ENCODE results near the gene STUM.
"Not testable (repeated sequence)": the region's sequence is repeated elsewhere in the genome, so short reads cannot be mapped to it uniquely, and the experiment has no call there.

The STUM gene

GRCh38 chr1:226628612-226629155 is 80.1 kb downstream of the STUM start:
- DNase-seq = no peak

GRCh38 chr1:226629210-226629895 is 80.8 kb downstream of the STUM start:
- no peak for DNase-seq

- DNase-seq = no peak
Measured at GRCh38 chr1:226629896-226630550, 81.5 kb downstream of the STUM start.

- DNase-seq = no peak
Measured at GRCh38 chr1:226630592-226630991, 82.0 kb downstream of the STUM start.

- no peak for DNase-seq
Measured at GRCh38 chr1:226631229-226632000, 82.9 kb downstream of the STUM start.

DNA sequence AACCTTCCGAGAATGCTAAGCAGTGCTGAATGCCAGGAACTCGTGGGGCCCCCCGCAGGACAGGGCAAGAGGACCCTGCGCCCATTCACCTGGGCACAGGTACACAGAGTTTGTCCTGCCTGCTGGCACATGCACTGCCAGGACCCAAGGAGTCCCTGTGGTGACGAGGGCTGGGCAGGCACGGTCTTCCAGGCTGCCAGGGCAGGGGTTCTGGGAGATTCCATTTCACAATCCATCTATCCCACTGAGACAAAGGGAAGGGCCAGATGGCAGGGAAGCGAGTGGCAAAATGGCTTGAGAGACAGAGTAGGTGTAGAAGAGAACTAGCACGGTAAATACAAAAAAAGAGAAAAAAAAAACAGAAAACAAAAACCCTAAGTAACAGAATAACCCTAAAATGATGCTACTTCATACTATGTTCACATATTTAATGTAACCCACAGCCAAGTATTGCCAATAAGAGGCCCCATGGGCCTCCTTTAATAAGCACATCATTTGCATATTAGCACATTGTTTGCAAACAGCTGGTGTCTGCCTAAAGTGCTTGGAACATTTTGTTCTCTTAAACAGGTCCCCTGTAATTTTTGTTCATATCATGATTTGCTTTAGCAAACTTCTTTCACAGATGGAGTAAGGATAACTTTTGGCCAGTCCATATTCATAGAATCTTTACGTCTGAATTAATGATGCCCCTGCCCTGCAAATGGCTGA is 83.8 kb downstream of the STUM start:
- DNase-seq = no peak

DNA sequence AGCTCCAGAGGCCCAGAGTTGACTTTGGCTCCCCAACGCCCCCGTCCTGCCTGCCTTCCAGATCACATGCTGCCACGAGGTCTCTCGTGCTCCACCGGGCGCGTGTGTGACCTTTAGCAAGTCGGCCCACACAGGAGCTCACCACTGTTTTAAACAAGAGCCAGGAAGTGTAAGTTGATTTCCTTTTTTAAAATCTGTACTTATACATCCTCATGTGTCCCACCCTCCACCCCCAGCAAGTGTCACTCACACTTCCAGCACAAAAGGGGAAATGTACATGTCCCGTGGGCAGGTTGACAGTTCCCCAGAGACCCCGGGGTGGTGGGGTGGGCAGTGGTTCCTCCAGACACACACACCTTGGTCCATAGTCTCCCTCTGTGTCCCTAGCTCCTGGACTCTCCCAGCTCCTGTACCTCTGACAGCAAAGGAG is 84.4 kb downstream of the STUM start:
- DNase-seq = no peak

- no peak for DNase-seq
Measured at GRCh38 chr1:226633541-226634165, 85.1 kb downstream of the STUM start.

DNA sequence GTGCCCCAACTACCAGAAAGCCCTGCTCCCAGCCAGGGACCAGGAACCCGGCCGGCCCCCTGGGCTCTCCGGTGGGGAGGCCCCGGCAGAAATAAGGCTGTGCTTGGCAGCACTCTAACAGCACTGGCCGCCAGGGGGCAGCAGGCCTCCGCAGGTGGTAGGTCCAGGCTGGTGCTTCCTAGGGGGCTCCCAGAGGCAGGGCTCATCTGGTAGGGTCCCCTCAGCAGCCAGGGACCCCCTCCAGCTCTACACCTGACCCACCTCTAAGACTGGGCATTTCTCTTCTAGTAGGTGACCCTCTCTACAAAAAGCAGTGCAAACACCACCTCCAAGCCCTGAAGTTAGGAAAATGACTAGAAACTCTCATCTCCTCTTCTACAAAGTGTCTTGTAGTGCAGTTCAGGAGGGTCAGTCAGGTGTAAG is 85.6 kb downstream of the STUM start:
- peak; percentile 11 for DNase-seq

DNA sequence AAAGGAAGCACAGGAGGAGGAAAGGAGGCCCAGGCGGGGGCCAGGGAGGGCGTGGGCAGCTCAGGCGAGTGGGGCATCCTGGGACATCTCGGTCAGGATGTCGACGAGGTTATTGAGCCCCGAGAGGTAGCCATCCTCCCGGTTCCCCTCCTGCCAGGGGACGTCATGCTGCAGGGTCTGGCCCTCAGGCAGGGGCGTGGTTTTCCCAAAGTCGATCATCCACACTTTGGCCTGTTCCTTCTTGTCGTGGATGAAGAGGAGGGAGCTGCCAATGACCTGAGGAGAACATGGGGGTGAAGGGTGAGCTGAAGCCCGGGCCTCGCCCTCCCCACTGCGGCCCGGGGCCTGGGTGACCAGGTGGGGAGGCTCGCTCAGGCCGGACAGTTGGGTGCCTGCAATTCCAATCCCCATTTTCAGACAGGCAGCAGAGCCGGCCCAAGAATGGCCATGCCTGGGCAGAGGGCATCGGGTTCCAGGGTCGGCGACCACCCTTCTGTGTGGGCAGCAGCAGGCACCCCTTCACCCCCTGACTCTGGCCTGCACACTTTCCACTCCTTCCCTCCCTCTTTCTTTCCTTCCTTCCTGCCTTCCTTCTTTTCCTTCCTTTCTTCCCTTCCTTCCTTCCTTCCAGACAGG is 86.2 kb downstream of the STUM start:
- no peak for DNase-seq

- DNase-seq = no peak
Measured at GRCh38 chr1:226635456-226635941, 86.9 kb downstream of the STUM start.

GRCh38 chr1:226636847-226637096 is 88.2 kb downstream of the STUM start:
- DNase-seq = no peak

GRCh38 chr1:226637147-226637935 is 88.8 kb downstream of the STUM start:
- no peak for DNase-seq

DNA sequence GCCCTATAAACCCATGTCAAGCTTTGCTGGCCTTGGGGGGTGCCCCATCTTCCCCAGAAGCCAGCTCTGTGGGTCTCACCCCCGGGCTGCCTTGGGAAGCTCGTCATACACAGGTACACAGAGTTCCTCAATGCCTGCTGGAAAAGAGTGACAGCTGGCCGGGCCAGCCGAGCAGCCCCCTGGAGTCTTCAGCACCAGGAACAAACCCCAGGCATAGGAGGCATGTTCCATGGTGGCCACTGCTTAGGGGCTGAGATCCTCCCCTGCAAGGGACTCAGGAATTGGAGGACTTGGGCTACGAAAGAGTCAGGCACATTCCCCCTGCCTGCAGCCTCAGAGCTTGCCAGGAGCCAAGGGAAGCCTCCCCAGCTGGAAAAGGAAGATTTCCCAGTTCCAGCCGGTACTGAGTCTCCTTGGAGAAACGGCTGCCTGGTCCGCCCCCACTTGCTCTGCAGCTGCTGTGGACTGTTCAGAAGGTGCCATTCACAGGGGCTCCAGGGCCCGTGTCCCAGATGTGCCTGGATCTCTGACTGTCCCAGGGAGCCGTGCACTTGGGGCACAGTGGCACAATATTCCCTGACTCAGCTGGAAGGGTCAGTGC is 89.5 kb downstream of the STUM start:
- DNase-seq = no peak

GRCh38 chr1:226638608-226639007 is 90.0 kb downstream of the STUM start:
- no peak for DNase-seq

DNA sequence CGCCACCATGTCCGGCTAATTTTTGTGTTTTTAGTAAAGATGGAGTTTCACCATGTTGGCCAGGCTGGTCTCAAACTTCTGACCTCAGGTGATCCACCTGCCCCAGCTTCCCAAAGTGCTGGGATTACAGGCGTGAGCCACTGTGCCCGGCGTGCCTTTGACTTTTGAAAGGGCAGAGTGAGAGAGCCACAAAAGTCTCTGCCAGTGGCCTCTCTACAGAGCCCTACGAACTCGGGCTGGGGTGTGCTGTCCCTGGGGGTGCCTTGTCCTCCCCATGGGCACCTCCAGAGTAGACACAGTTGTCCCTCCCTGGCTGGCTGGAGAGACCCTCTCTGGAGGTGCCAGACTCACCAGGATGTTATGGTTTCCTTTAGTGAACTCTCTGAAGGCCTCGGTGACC is 90.6 kb downstream of the STUM start:
- not testable (repeated sequence) for DNase-seq

GRCh38 chr1:226639631-226640061 is 91.1 kb downstream of the STUM start:
- DNase-seq = no peak

- DNase-seq = no peak
Measured at GRCh38 chr1:226640321-226641136, 92.0 kb downstream of the STUM start.

DNA sequence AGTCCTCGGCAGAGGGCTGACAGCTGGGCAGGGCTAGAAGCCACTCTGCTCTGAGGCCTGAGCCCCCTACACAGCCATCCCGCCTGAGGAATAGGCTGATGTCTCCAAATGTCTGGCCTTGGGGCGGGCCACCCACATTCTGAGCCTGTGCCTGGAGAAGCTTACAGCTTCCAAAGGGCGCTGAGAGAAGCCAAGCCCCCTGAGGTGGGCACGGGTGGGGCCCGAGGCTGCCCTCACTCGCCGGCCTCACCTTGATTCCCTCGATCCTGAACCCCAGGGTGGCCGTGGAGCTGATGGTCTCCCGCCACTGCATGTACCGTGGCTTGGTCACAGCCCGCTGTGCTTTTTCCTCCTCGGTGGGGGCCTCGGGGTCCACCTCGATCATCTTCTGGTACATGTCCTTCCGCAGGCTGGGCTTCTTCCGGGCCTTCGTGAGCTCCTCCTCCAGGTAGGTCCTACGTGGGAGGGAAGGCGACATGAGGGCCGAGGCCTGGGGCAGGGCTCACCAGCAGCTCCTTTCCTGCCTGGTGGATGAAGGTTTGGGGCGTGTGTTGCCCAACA is 93.2 kb downstream of the STUM start:
- no peak for DNase-seq

GRCh38 chr1:226642421-226642820 is 93.9 kb downstream of the STUM start:
- DNase-seq = no peak

Data from KG1 (cell line).